Fibroblast of villous mesenchyme (primary cell): Measurements from ENCODE around the gene TXNRD2. TPM values are rescaled to one million over a fixed set of nuclear protein-coding genes. Genes with fewer than 3 reads are reported as not detected.
"Not testable (repeated sequence)": the region's sequence is repeated elsewhere in the genome, so short reads cannot be mapped to it uniquely, and the experiment has no call there.

Source experiments
- DNase-seq: peaks from one replicate; pipeline ENCODE4 v3.0.0-alpha.2; 2010; ENCODE audit warnings: low read depth
- H3K4me3 ChIP-seq: 2 replicates; pipeline ENCODE4 v1.5.1; 2011; ENCODE audit warnings: low read depth, mild to moderate bottlenecking, low read length
- CTCF ChIP-seq: IDR thresholded peaks from 2 replicates; pipeline ENCODE4 v1.5.1; 2012; ENCODE audit warnings: low read depth, mild to moderate bottlenecking, low read length; ENCODE audit not compliant: insufficient read depth
- total RNA-seq: library from RNA; depleted of rRNA; stranded (reverse); fragments of >200 nt; gene quantifications from 2 replicates; pipeline ENCODE4 v1.2.3, GENCODE V29; 2012

TXNRD2 gene
- total RNA-seq, 1 donor = 39.3 TPM

- DNase-seq = no peak
- H3K4me3 ChIP-seq = no peak overlapping the region
- no peak for TF ChIP-seq CTCF
Observed at GRCh38 chr22:19910180-19910744, 31.4 kb downstream of the TXNRD2 start.

- peak; percentile 79 for DNase-seq
- peak; percentile 94 for TF ChIP-seq CTCF
- no peak overlapping the region for H3K4me3 ChIP-seq
Observed at GRCh38 chr22:19909350-19910179, 32.1 kb downstream of the TXNRD2 start.

GRCh38 chr22:19907902-19908301 lies 33.7 kb downstream of the TXNRD2 start:
- not testable (repeated sequence) for DNase-seq, H3K4me3 ChIP-seq

- not testable (repeated sequence) for DNase-seq, H3K4me3 ChIP-seq
Observed at GRCh38 chr22:19906864-19907263, 34.8 kb downstream of the TXNRD2 start.

GRCh38 chr22:19905347-19906276 lies 36.0 kb downstream of the TXNRD2 start:
- no peak overlapping the region for H3K4me3 ChIP-seq
- DNase-seq = peak; percentile 79
- TF ChIP-seq CTCF = no peak

- no peak overlapping the region for H3K4me3 ChIP-seq
- DNase-seq = peak; percentile 19
Observed at GRCh38 chr22:19904935-19905334, 36.7 kb downstream of the TXNRD2 start.

GRCh38 chr22:19904174-19904856 lies 37.3 kb downstream of the TXNRD2 start:
- no peak for DNase-seq
- TF ChIP-seq CTCF = no peak

More at GRCh38 chr22:19904935-19905334, 36.7 kb downstream of the TXNRD2 start:
- TF ChIP-seq CTCF = no peak

More at GRCh38 chr22:19904174-19904856, 37.3 kb downstream of the TXNRD2 start:
- H3K4me3 ChIP-seq = no peak overlapping the region
